Neuronal stem cell (in vitro differentiated cells): ENCODE data around the gene AP3S2.

Experiments
- DNase-seq: peaks from one replicate; pipeline ENCODE4 v3.0.0-alpha.2; 2013; ENCODE audit warnings: low spot score
- H2AFZ ChIP-seq: one replicate; pipeline ENCODE4 v1.6.1; 2013; ENCODE audit warnings: mild to moderate bottlenecking, low read length, inconsistent platforms
- H2AK5ac ChIP-seq: 2 replicates; pipeline ENCODE4 v1.6.1; 2013; ENCODE audit warnings: low read depth, mild to moderate bottlenecking, inconsistent platforms, low read length, moderate library complexity, mixed read lengths
- H2BK120ac ChIP-seq: 2 replicates; pipeline ENCODE4 v1.6.1; 2013; ENCODE audit warnings: low read depth, mild to moderate bottlenecking, inconsistent platforms, low read length, moderate library complexity, mixed read lengths
- H2BK12ac ChIP-seq: one replicate; pipeline ENCODE4 v1.6.1; 2013; ENCODE audit warnings: low read length, inconsistent platforms
- H2BK15ac ChIP-seq: 2 replicates; pipeline ENCODE4 v1.6.1; 2013; ENCODE audit warnings: mild to moderate bottlenecking, low read length, inconsistent platforms, mixed read lengths
- H2BK5ac ChIP-seq: one replicate; pipeline ENCODE4 v1.6.1; 2013; ENCODE audit warnings: inconsistent platforms, mild to moderate bottlenecking, low read length, moderate library complexity
- H3K14ac ChIP-seq: one replicate; pipeline ENCODE4 v1.6.1; 2013; ENCODE audit warnings: low read length, inconsistent platforms
- H3K18ac ChIP-seq: 2 replicates; pipeline ENCODE4 v1.6.1; 2013; ENCODE audit warnings: low read length, inconsistent platforms
- H3K23ac ChIP-seq: 2 replicates; pipeline ENCODE4 v1.6.1; 2013; ENCODE audit warnings: low read depth, mild to moderate bottlenecking, mixed read lengths, low read length, inconsistent platforms; ENCODE audit not compliant: poor library complexity
- H3K27ac ChIP-seq: replicated peaks from 3 replicates; pipeline ENCODE4 v1.5.1; 2013; ENCODE audit warnings: low read length, inconsistent platforms
- H3K27me3 ChIP-seq, 3 experiments: 2 replicates each; pipeline ENCODE4 v1.6.1; 2013; ENCODE audit warnings: low read length in 3 of 3, mild to moderate bottlenecking in 2 of 3, inconsistent platforms in 1 of 3, low read depth in 1 of 3, mixed read lengths in 1 of 3, moderate library complexity in 1 of 3; ENCODE audit not compliant: control insufficient read depth in 3 of 3, insufficient read depth in 3 of 3
- H3K36me3 ChIP-seq, 2 donors: replicated peaks in 1 of 2; 2 replicates each; pipeline ENCODE4 v1.6.1; 2013; ENCODE audit warnings: low read length in 2 of 2; ENCODE audit not compliant: control insufficient read depth in 2 of 2, insufficient read depth in 2 of 2
- H3K4ac ChIP-seq: 2 replicates; pipeline ENCODE4 v1.6.1; 2013; ENCODE audit warnings: inconsistent platforms, mild to moderate bottlenecking, low read length, moderate library complexity
- H3K4me1 ChIP-seq, 2 donors: 1 replicate in 1 of 2; 2 replicates in 1 of 2; pipeline ENCODE4 v1.6.1; 2013; ENCODE audit warnings: low read length in 2 of 2, low read depth in 1 of 2; ENCODE audit not compliant: control insufficient read depth in 2 of 2, insufficient read depth in 1 of 2
- H3K4me2 ChIP-seq: one replicate; pipeline ENCODE4 v1.6.1; 2013; ENCODE audit warnings: mild to moderate bottlenecking, low read length, inconsistent platforms; ENCODE audit not compliant: insufficient read depth, poor library complexity, severe bottlenecking
- H3K4me3 ChIP-seq, 2 donors: 2 replicates each; pipeline ENCODE4 v1.5.1; 2013; ENCODE audit warnings: low read length in 2 of 2, mild to moderate bottlenecking in 2 of 2, inconsistent platforms in 1 of 2, moderate library complexity in 1 of 2
- H3K79me1 ChIP-seq: one replicate; pipeline ENCODE4 v1.6.1; 2013; ENCODE audit warnings: low read depth, mild to moderate bottlenecking, inconsistent platforms, low read length, moderate library complexity
- H3K9ac ChIP-seq: one replicate; pipeline ENCODE4 v1.6.1; 2013; ENCODE audit warnings: mild to moderate bottlenecking, low read depth, low read length, inconsistent platforms; ENCODE audit not compliant: poor library complexity
- H3K9me3 ChIP-seq, 2 donors: replicated peaks in 1 of 2; 2 replicates each; pipeline versions ENCODE3 to v1.6.1; 2013; ENCODE audit warnings: low read length in 2 of 2, mild to moderate bottlenecking in 2 of 2, inconsistent platforms in 1 of 2, low read depth in 1 of 2, mixed read lengths in 1 of 2, moderate library complexity in 1 of 2; ENCODE audit not compliant: control insufficient read depth in 2 of 2, insufficient read depth in 1 of 2
- H4K8ac ChIP-seq: one replicate; pipeline ENCODE4 v1.6.1; 2013; ENCODE audit warnings: low read depth, mild to moderate bottlenecking, inconsistent platforms, low read length, moderate library complexity
- H4K91ac ChIP-seq: one replicate; pipeline ENCODE4 v1.6.1; 2013; ENCODE audit warnings: low read length, low read depth, mild to moderate bottlenecking, inconsistent platforms; ENCODE audit not compliant: poor library complexity
- WGBS, 2 donors: extraction: QIAGEN DNeasy Blood & Tissue Kit; methylation state at CpG; one replicate each; pipeline ENCODE4 v1.1.7; 2013; ENCODE audit warnings: missing lambda C conversion rate in 2 of 2, mixed read lengths in 1 of 2; ENCODE audit not compliant: insufficient read length in 2 of 2, insufficient replicate concordance in 1 of 2; ENCODE audit errors: extremely low coverage in 2 of 2; 5-methylcytosine and 5-hydroxymethylcytosine counted together

Gene AP3S2

DNA sequence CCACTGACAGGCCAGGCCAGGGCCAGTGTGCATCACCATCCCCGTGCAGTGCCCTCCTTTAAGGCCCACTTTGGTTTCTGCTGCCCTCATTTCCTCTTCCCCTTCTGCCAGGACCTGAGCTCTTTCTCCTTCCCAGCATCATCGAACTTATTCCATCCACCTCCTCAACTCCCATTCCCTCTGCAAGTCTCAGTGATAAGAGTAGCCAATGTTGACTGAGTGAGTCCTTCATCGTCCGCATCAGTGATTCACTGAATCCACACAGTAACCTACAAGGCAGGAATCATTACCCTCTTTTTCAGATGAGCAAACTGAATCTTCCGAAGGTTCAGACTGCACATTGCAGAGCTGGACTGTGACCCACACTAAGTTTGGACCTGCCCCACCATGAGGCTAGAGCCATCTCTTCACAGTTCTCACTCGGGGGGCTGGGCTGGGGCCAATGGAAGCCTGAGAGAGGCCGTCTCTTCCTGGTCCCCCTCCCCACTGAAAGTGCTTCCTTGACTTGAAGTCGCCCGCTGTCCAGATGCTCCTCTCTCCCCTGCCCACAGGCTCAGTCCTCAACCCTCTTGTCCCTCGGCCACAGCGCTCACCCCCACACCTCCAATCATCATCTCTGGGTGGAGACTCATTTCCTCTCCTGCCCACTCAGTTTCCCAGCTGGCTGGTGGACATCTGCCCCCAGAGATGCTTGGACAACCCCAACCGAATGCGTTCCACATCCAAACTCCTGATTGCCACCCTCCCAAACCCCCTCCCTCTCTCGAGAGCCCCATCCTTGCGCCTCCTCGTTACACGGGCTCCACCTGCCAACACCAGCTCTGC is 64.0 kb downstream of the AP3S2 start:
- Histone ChIP-seq H2AFZ (no peak overlapping the region), H3K27me3 (no peaks in the 10 kb centered on the region), H3K4me1 (peaks cover 11 to 12% of the 10 kb centered on the region in 2 donors), H3K27ac (no peak overlapping the region), H3K4ac (no peak overlapping the region), H3K4me3 (no peak overlapping the region), H3K79me1 (no peaks in the 10 kb centered on the region), H2BK12ac (no peak overlapping the region), H4K8ac (peak overlapping the region; percentile 6), H3K4me2 (no peak overlapping the region), H3K9ac (peak overlapping the region; percentile 35), H2BK120ac (no peak overlapping the region), H4K91ac (no peak overlapping the region), H3K23ac (peak overlapping the region; percentile 58), H3K14ac (no peak overlapping the region), H2AK5ac (no peak overlapping the region), H2BK15ac (no peak overlapping the region), H3K9me3 (no peaks in the 10 kb centered on the region), H3K36me3 (peaks cover 10 to 28% of the 10 kb centered on the region in 2 donors), H2BK5ac (no peak overlapping the region), H3K18ac (peak overlapping the region; percentile 27)
- WGBS, 2 donors = no CpG with 5 or more reads among the region's 17 CpGs
- DNase-seq = no peak

DNA sequence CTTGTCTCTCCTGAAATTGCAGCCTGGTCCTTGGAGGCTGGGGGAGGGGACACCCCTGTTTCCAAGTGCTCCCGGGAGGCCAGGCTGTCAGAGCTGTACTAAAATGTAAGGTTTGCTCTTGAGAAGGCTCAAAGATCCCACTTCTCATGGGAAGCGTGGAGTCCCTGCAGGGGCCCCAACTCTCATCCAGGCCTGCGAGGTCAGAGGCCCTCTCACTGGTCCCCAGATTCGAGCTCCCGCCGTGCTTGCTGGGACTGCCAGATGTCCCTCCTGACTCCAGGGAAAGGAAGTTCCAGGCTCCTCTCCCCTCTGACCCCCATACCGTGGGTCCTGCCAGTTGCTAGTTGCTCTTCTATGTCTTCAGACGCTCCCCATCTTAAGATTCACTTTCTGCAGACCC is 64.6 kb downstream of the AP3S2 start:
- Histone ChIP-seq H2AK5ac (no peak overlapping the region), H3K9ac (no peak overlapping the region), H3K4me1 (peaks cover 11 to 12% of the 10 kb centered on the region in 2 donors), H3K4me3 (no peak overlapping the region), H2BK120ac (no peak overlapping the region), H3K14ac (no peak overlapping the region), H2BK12ac (no peak overlapping the region), H4K91ac (no peak overlapping the region), H3K27ac (no peak overlapping the region), H4K8ac (no peak overlapping the region), H3K27me3 (no peaks in the 10 kb centered on the region), H2BK5ac (no peak overlapping the region), H2BK15ac (no peak overlapping the region), H3K9me3 (no peaks in the 10 kb centered on the region), H2AFZ (no peak overlapping the region), H3K36me3 (peaks cover 7 to 23% of the 10 kb centered on the region in 2 donors), H3K79me1 (no peaks in the 10 kb centered on the region), H3K18ac (peak overlapping the region; percentile 25), H3K4me2 (no peak overlapping the region), H3K4ac (no peak overlapping the region), H3K23ac (no peak overlapping the region)
- DNase-seq = no peak
- WGBS, 2 donors = no CpG with 5 or more reads among the region's 8 CpGs

DNA sequence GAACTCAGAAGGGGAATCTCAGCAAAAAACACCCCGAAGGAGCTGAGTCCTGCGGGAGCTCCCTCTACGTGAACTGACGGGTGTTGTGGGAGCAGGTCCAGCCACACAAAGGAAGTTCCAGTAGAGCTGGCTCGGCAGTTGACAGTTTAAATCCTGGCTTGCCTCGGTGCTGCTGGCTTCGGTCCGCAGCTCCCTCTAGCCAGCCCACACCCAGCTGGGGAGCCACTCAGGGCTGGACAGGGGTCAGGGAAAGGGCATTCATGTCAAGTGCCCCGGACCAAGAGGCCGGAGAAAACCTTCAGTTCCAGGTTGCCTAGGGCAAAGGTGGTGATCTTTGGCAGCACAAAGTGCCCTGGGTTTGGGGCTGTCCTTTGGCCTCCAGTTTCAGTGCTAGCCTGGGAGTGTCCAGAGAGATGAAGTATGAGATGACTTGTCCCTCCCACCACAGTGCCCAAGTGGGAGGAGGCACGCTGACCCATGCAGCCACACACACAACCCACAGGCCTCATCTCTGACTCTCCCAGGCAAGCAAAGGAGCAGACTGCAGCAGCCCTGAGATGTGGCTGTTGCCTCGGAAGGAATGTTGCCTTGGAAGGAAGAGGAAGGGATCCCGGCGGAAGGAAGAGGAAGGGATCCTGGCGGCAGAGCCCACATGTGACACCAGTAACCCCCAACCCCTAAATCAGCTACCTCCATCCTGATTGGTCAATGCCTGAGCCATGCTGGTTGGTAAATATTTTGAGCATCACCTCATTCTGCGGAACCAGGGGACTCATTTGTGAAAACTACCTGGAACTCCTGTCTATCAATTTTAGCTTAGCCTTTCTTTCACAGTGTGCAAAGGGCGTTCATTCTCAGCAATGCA is 65.3 kb downstream of the AP3S2 start:
- H3K27me3 ChIP-seq = no peaks in the 10 kb centered on the region
- H3K23ac ChIP-seq = no peak overlapping the region
- peak overlapping the region; percentile 65 for H3K18ac ChIP-seq
- peak overlapping the region; percentile 11 for H2AFZ ChIP-seq
- no peak overlapping the region for H3K9ac ChIP-seq
- no peak overlapping the region for H4K8ac ChIP-seq
- peaks cover under 1 to 16% of the 10 kb centered on the region in 2 donors for H3K36me3 ChIP-seq
- H2BK15ac ChIP-seq = no peak overlapping the region
- H3K4ac ChIP-seq = no peak overlapping the region
- DNase-seq = no peak
- no CpG with 5 or more reads among the region's 17 CpGs for WGBS, 2 donors
- H2BK12ac ChIP-seq = peak overlapping the region; percentile 1
- no peak overlapping the region for H2BK5ac ChIP-seq
- no peak overlapping the region for H2BK120ac ChIP-seq
- H3K27ac ChIP-seq = peak overlapping the region; percentile 34
- peaks cover 11 to 12% of the 10 kb centered on the region in 2 donors for H3K4me1 ChIP-seq
- no peak overlapping the region for H3K14ac ChIP-seq
- H3K4me3 ChIP-seq = no peak overlapping the region
- H3K79me1 ChIP-seq = no peaks in the 10 kb centered on the region
- peak overlapping the region; percentile 3 for H2AK5ac ChIP-seq
- H3K9me3 ChIP-seq = no peaks in the 10 kb centered on the region
- no peak overlapping the region for H4K91ac ChIP-seq
- H3K4me2 ChIP-seq = no peak overlapping the region

DNA sequence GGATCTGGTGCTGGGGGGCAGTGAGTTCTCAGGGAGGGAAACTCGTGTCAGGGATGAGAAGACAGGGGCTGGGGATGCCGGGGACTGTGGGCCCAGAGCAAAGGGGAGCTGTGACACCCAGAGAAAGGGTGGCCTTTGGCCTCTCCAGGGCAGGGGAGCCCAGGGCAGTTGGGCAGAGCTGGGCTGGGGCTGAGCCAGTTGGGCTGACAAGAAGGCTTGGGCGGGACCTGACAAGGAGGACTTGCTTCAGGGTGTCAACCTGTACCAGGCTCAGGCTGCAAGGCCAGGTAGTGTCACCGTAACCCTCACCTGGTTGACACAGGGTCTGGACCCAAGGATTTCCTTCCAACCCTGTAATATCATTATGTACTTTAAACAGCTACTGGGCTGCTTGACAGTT is 66.0 kb downstream of the AP3S2 start:
- H3K23ac ChIP-seq = no peak overlapping the region
- peak overlapping the region in 1 of 2 donors; percentile 19 for H3K4me3 ChIP-seq
- H3K9ac ChIP-seq = no peak overlapping the region
- no peak overlapping the region for H3K4ac ChIP-seq
- H3K18ac ChIP-seq = peak overlapping the region; percentile 76
- no peaks in the 10 kb centered on the region for H3K79me1 ChIP-seq
- WGBS, 2 donors = no CpG with 5 or more reads among the region's 4 CpGs
- H3K27ac ChIP-seq = no peak overlapping the region
- no peak overlapping the region for H3K14ac ChIP-seq
- H3K4me1 ChIP-seq = peaks cover 11 to 12% of the 10 kb centered on the region in 2 donors
- no peak overlapping the region for H2BK15ac ChIP-seq
- H3K36me3 ChIP-seq = peaks cover 0 to 10% of the 10 kb centered on the region in 2 donors
- H4K8ac ChIP-seq = no peak overlapping the region
- H2AK5ac ChIP-seq = peak overlapping the region; percentile 74
- no peaks in the 10 kb centered on the region for H3K27me3 ChIP-seq
- no peak overlapping the region for H3K4me2 ChIP-seq
- no peaks in the 10 kb centered on the region for H3K9me3 ChIP-seq
- H2AFZ ChIP-seq = peak overlapping the region; percentile 11
- H2BK5ac ChIP-seq = peak overlapping the region; percentile 39
- H2BK12ac ChIP-seq = no peak overlapping the region
- H4K91ac ChIP-seq = no peak overlapping the region
- no peak for DNase-seq
- H2BK120ac ChIP-seq = peak overlapping the region; percentile 81
